Measurements from ENCODE around the gene FRMPD2.
"Not testable (repeated sequence)": the region's sequence is repeated elsewhere in the genome, so short reads cannot be mapped to it uniquely, and the experiment has no call there.

Gene FRMPD2

DNA sequence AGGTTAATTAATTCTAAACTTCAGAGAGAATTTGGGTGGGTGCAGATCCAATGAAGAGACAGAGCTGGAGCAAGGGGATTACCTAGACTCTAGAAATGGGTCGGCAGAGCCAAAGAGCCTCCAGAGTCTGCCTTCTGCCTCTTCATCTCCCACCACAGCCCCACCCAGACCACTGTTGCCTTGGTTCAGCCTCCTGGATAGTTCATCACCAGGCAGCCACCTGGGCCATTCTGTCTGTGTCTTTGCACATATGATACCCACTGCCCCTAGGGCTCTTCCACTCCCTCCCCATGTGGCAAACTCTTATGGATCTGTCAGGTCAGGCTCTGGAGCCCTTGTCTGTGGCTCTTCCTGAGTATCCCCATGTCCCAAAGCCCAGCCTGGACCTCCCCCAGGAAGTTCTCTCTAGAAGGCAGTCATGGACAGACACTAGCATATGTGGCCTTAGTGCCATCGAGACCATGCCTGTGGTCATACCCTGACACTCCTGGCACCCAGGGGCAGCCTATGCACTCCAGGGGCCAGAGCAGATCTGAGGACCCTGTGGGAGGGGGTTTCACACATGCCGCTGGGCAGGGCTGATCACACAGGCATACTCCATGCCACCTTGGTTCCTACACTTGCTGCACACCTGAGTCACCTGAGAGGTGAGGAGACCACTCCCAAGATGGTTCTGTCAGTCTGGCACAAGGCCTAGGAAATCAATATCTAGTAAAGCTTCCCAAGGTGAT is 41.6 kb downstream of the FRMPD2 start:
- no peak for DNase-seq

DNA sequence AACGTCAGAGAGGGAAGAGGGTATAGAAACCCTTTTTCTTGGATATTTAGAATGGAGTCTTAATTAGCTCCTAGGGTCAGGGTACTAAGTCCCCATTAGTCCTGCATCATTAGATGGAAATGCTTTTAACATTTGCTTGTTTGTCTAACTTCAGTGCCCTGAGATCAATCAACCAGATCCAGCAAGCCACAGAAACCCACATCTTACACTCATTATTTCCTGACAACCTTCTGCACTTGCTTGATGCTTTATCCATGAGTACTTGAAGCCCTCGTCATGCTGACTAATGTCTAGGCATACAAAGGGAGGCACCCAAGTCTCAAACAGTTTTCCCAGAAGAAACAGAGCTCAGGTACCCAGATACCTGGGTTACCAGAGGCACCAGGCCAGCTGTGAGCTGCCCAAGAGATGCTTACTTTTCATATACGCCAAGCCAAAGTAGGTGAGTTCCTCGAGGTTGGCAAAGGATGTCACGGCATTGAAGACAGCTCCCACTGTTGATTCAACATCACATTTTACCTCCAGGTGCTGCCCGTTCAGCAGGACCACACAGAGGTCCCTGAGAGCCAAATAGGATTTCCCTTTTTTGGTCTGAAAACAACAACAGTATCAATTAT is 42.7 kb downstream of the FRMPD2 start:
- DNase-seq: no peak

DNA sequence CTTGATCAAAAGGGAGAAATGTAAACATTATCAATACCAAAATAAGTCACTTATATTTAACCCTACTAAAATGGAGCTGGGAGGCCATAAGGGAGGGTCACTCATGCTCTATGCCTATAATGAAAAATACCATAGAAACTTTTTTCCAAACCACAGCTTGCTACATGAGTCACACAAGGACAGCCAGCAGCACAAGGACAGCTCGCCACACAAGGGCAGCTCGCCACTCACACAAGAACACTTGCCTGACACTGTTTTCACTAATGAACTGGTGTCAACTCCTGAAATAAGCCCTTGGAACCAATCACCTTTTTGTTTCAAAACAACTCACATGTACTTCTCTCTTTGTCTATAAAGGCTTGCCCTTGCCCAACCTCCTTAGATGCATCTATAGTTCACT is 43.3 kb downstream of the FRMPD2 start:
- no peak for DNase-seq

- DNase-seq: no peak
Observed at GRCh38 chr10:48227213-48227612, 47.3 kb downstream of the FRMPD2 start.

- DNase-seq: no peak
Observed at GRCh38 chr10:48224979-48225560, 49.4 kb downstream of the FRMPD2 start.

DNA sequence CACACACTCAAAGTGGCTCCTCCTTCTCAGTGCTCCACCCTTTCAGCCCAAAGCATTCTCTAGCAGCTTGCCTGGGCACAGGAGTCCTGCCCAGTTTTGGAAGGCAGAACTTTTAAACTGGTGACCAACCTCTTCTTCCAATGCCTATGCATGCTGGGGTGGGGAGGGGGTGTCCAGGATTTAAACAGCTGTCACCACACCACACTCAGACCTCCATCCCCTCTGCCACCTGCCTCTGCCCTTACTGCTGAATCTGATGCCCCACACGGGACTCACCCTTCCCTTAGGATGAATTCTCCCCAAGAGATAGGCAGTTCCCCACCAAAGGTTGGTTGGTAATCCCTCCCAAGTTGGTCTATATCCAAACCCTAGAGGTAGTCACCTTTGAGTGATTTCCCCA is 50.2 kb downstream of the FRMPD2 start:
- no peak for DNase-seq

- DNase-seq: no peak
Observed at GRCh38 chr10:48221814-48222213, 52.7 kb downstream of the FRMPD2 start.

DNA sequence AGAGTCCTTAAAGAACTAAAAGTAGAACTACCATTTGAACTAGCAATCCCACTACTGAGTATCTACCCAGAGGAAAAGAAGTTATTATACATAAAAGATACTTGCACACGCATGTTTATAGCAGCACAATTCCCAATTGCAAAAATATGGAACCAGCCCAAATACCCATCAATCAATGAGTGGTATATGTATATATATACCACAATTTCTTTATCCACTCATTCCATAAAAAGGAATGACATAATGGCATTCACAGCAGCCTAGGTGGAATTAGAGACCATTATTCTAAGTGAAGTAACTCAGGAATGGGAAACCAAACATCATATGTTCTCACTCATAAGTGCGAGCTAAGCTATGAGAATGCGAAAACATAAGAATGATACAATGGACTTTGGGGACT is 53.5 kb downstream of the FRMPD2 start:
- not testable (repeated sequence) for DNase-seq

DNA sequence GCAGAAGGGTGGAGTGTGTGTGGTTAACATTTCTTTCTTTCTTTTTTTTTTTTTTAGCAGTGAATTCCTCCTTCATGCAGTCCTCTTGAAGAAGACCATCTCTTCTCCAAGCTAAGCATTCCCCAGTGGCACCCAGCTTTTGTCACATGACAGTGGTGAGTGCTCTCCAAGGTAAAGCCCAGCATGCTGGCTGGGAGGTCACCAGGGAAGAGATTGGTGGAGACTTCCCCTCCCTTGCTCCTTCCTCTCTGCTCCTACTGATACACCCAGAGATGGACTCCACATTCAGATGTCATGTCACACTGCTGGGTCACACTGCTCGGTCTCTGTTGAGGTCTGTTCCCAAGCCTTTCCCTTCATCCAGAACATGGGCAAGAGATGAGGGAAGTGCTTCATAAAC is 55.3 kb downstream of the FRMPD2 start:
- no peak for DNase-seq

GRCh38 chr10:48216744-48217143 is 57.8 kb downstream of the FRMPD2 start:
- DNase-seq: no peak

- no peak for DNase-seq
Observed at GRCh38 chr10:48216204-48216505, 58.3 kb downstream of the FRMPD2 start.

DNA sequence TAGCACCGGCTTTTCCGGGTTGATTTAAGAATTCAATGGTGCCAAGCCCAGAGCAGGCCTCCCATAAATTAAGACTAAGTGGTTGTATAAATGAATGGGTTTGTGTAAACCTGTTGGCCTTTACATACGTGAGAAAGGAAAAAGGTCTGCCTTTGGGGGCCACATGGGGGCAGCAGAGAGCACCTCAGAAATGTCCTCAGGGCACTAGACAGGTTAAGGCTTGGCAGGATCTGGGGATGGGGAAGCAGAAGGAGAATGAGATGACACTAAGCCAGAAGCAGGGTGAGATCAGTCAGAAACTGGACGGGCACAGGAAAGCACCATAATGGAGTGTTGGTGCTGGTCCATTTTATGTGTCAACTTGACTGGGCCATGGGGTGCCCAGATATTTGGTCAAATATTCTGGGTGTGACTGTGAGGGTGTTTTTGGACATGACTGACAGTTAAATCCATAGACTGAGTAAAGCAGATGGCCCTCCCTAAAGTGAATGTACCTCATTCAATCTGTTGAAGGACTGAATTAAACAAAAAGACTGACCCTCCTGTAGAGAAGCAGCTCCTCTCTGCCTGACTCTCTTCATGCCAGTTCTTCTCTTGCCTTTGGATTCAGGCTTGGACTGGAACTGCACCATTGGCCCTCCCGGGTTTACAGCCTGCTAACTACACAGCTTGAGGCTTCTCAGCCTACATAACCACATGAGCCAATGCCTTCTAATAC is 58.9 kb downstream of the FRMPD2 start:
- DNase-seq: peak; percentile 47

DNA sequence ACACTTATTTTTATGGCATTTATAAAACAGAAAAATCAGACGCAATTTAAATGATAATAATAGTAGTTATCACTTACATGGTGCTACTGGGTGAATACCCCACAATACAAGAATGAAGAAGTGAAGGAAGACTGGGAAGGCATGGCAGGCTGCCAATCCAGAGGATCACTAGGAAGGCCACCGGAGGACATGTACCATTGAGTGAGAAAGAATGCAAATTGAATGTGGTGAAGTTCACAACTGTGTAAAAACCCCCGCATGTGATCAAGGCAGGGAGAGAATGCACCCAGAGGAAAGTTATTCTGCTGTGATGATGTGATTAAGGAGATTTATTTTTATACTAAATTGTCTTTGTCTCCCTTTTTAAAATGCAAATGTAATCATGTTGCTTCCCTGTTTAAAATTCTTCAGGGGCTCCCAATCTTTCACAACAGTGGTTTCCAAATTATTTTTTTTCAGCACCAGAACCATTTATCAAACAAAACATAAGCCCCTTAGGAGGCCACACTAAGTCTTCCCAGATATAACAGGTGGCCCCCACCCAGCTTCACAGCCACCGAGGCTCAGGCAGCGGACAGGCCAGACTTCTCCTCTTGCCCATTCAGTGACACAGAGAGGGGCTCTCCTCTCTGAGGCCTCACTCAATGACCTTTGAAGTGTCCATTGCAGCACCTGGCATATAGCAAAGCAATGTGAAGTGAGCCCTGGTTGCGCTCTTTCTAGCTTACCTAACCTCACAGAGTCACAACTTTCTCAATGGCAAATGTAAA is 59.6 kb downstream of the FRMPD2 start:
- no peak for DNase-seq

DNA sequence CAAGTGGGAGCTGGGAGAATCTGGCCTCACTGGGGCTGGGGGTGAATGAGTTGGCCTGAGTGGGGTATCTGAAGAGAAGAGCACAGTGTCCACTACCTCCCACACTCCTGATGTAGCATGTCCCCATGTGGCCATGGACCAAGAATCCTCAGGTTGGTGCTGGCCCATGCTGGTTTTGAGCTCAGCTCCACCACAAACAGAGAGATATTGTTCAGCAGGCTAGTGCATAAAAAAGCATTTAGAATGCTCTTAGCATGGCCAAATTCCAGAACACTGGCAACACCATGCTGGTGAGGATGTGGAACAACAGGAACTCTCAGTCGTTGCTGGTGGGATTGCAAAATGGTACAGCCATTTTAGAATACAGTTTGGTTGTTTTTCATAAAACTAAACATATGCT is 61.4 kb downstream of the FRMPD2 start:
- DNase-seq: no peak

DNA sequence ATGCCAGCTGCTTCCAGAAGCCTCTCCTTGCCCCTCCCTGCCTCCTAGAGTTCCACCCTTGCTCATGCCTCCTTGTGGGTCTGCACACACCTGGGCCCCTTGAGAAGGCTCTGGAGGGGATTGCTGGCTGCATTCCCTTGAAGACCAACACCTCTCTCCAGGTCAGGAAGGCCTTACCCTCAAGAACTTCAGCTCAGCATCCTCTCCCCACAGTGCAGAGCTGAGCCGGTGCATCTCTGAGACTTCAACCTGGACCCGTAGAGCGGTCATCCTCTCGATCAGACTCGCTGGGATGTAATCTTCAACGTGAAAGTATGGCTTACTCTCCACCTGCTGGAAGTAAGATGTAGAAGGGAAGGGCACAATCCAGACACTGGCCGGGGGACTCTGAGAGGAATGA is 62.7 kb downstream of the FRMPD2 start:
- DNase-seq: no peak

DNA sequence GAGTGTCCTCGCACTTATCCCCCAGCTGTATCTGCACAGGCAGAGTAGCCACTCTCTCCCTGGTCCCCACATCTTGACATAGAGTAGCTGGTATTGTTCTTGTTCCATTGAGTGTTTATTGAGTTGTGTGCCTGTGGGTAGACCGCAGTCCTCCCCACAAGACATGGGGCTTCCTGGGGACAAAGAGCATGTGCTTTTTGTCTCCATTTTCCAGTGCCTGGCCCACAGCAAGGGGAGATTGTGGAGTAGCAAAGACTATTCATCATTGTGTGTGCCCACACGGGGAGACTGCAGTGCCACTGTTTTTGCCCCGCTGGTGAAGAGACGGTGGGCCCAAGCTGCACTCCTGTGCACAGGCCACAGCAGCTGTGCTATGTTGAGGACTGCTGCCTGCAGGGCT is 63.5 kb downstream of the FRMPD2 start:
- no peak for DNase-seq

- no peak for DNase-seq
Observed at GRCh38 chr10:48210391-48210790, 64.1 kb downstream of the FRMPD2 start.

- no peak for DNase-seq
Observed at GRCh38 chr10:48209241-48209640, 65.3 kb downstream of the FRMPD2 start.

DNA sequence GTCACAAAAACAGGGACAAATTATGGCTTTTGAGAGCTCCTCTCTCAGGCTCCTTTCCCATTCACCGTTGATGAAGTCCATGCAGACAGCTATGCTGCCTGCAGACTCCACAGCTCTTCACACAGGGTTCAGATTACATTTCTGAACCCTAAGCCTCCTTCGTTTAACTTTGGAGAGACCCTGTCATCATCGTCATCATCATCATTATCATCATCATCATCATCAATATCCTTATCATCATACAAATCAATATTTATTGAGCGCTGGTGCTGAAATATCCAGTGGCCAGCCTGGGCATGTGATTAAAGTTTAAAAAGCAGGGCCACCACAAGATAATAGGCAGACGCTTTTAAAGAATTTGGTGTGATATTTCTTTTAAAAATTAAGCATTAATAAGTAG is 66.6 kb downstream of the FRMPD2 start:
- DNase-seq: no peak

DNA sequence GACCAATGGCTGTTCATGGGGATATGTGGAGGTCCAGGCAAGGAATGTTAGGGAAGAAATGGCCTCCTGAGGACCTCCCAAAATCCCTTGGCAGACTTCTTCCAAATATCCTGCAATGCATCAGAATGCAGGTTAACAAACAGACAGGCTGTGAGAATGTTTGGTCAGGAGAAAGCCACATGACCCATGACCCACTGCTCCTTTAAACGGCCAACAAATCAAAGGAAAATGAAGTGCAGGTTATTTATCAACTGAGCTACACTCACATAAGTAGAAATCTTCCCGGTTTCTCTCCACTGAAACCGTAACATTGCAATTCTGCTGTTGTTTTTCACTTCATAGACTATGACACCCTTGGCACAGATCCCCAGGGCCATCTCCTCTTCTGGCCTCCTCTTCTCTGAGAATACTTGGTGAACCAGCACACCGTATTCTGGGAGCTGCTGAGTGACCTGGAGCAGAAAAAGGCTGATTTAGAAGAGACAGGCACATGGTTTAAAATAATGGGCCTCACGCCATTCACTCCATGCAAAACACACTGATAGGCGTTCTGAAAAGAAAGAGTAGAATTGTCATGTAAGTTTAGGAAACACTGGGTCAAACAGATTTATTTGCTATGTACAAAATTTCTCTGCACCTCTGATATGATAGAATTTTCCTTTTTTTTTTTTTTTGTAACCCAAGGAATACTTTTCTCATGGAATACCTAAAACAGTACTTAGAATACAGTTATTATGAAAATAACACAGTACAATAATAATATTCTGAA is 67.8 kb downstream of the FRMPD2 start:
- no peak for DNase-seq

- no peak for DNase-seq
Observed at GRCh38 chr10:48205918-48206317, 68.6 kb downstream of the FRMPD2 start.

DNA sequence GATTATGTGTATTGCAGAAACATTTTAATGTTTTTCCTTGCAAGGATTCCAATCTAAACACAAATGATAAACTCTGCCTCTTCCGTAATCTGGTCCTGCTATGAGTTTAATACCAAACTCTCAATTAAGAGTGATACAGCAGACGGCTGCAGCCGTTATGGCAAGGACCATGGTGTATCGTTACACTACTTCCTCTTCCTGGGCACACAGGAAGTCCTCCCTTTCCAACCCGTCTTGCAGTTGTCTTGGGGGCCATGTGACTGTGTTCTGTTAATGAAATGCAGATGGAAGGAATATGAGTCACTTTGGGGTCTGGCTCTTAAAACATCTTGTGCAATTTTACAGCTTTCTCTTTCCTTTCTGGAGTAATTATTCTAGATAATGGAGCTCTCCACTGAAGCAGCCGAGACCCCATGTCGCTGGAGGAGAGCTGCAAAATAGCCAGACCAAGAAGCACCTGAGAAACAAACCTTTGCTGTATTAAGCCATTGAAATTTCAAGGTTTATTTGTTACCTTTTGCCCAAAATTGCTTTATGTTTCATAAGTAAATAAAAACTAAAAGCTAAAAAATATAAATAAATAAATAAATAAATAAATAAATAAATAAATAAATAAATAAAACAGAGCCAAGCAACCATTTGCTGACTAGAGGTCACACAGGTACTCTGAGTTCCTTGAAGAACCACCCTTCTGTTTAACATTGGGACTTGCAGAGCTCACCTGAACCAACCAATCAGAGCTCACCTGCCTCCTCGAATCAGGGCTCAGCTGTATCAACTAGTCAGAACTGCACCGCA is 74.7 kb downstream of the FRMPD2 start:
- no peak for DNase-seq
